ENCODE measurements around the gene EDN3.

Gene EDN3

GRCh38 chr20:59365611-59366285 lies 65.3 kb downstream of the EDN3 start:
- no peak for DNase-seq (ENCODE audit: low read depth)

GRCh38 chr20:59371431-59371830 lies 71.0 kb downstream of the EDN3 start:
- no peak for DNase-seq (ENCODE audit: low read depth)

- no peak for DNase-seq (ENCODE audit: low read depth)
Observed at GRCh38 chr20:59374261-59374660, 73.8 kb downstream of the EDN3 start.

- DNase-seq (ENCODE audit: low read depth) = no peak
Observed at GRCh38 chr20:59375541-59375940, 75.1 kb downstream of the EDN3 start.

All from stimulated activated CD8-positive, alpha-beta memory T cell treated with anti-CD3 and anti-CD28 coated beads, Interleukin-4, amount 100 ng/mL, for 24 hours (primary cell).